HCT116 (cell line): ENCODE measurements around the gene VPS11. TPM values are rescaled to one million over a fixed set of nuclear protein-coding genes. Genes with fewer than 3 reads are reported as not detected.

Experiments used
- ATAC-seq: fragments of 200-7000 bp; cut with Tn5 transposase; 2 replicates; pipeline ENCODE4 v1.9.1; 2020; ENCODE audit warnings: mild to moderate bottlenecking, moderate library complexity
- BruUV-seq: library from RNA; stranded (reverse); fragments of 400-500 nt; replicated peaks from 2 replicates; lab custom pipeline; 2021; lab: Mats Ljungman, UMichigan
- CTCF ChIA-PET: fragments of 300-600 bp; sonication (Branson Sonifier 250); formaldehyde crosslinking; loops from one replicate; lab custom pipeline; 2021; ENCODE audit warnings: antibody characterized with exemption; lab: Charles Lee
- POLR2A ChIA-PET: fragments of 300-600, 350-600 bp; sonication (Branson Sonifier 250); formaldehyde crosslinking; loops from one replicate; lab custom pipeline; 2021; ENCODE audit warnings: antibody characterized with exemption; lab: Charles Lee
- RAD21 ChIA-PET, 2 experiments: fragments of 300-600 bp; sonication (Branson Sonifier 250); formaldehyde crosslinking; loops; one replicate each; lab custom pipeline; 2023; ENCODE audit warnings: low total read pairs in 2 of 2; ENCODE audit not compliant: uncharacterized antibody in 2 of 2, unreplicated experiment in 2 of 2, low non-redundant PET in 1 of 2; lab: Charles Lee
- DNase-seq: peaks from one replicate; pipeline ENCODE4 v3.0.0-alpha.2; 2010; ENCODE audit warnings: low read depth, low spot score
- H2AFZ ChIP-seq: fragments of 200-600 bp; shearing (Covaris generic), sonication (generic); 2 replicates; pipeline ENCODE4 v1.6.1; 2017; ENCODE audit warnings: low read depth, mixed run types, mixed read lengths, antibody characterized with exemption, low read length; ENCODE audit not compliant: poor library complexity, severe bottlenecking
- H3K27ac ChIP-seq: 2 replicates; pipeline ENCODE4 v1.5.1; 2012; ENCODE audit warnings: low read depth, low read length
- H3K27me3 ChIP-seq: fragments of 200-600 bp; sonication (generic); 2 replicates; pipeline ENCODE4 v1.6.1; 2016; ENCODE audit warnings: mixed run types, low read length, mixed read lengths; ENCODE audit not compliant: insufficient read depth
- H3K36me3 ChIP-seq, 2 experiments: fragments of 200-500 bp in 1 of 2; fragments of 200-600 bp in 1 of 2; sonication (Bioruptor generic) in 1 of 2; sonication (generic) in 1 of 2; 2 replicates each; pipeline versions ENCODE4 v1.5.1 to v1.6.1; 2014 to 2016; ENCODE audit warnings: low read length in 2 of 2, inconsistent platforms in 1 of 2, mixed read lengths in 1 of 2, mixed run types in 1 of 2; ENCODE audit not compliant: insufficient read depth in 2 of 2, control insufficient read depth in 1 of 2
- H3K4me1 ChIP-seq, 2 experiments: fragments of 200-600 bp in 1 of 2; sonication (generic) in 1 of 2; 2 replicates each; pipeline versions ENCODE4 v1.5.1 to v1.6.1; 2012 to 2017; ENCODE audit warnings: low read length in 2 of 2, inconsistent platforms in 1 of 2, mild to moderate bottlenecking in 1 of 2, mixed read lengths in 1 of 2, mixed run types in 1 of 2, moderate library complexity in 1 of 2; ENCODE audit not compliant: insufficient read depth in 2 of 2, control insufficient read depth in 1 of 2
- H3K4me2 ChIP-seq: fragments of 200-600 bp; sonication (generic); 2 replicates; pipeline ENCODE4 v1.6.1; 2017; ENCODE audit warnings: mixed run types, low read length, mixed read lengths
- H3K4me3 ChIP-seq, 2 experiments: fragments of 200-600 bp in 1 of 2; sonication (generic) in 1 of 2; replicated peaks in 1 of 2; 2 replicates each; pipeline ENCODE4 v1.5.1; 2011 to 2016; ENCODE audit warnings: low read length in 2 of 2, control low read depth in 1 of 2, low read depth in 1 of 2, mild to moderate bottlenecking in 1 of 2, mixed read lengths in 1 of 2, mixed run types in 1 of 2
- H3K79me2 ChIP-seq: fragments of 200-600 bp; sonication (generic); 2 replicates; pipeline ENCODE4 v1.6.1; 2017; ENCODE audit warnings: mild to moderate bottlenecking, mixed run types, low read length, moderate library complexity, mixed read lengths; ENCODE audit not compliant: insufficient read depth
- H3K9ac ChIP-seq: fragments of 200-600 bp; sonication (generic); 2 replicates; pipeline ENCODE4 v1.6.1; 2016; ENCODE audit warnings: low read length, mixed read lengths
- H3K9me2 ChIP-seq: fragments of 200-600 bp; sonication (generic), shearing (Covaris generic); 2 replicates; pipeline ENCODE4 v1.6.1; 2017; ENCODE audit warnings: mixed run types, mild to moderate bottlenecking, moderate library complexity; ENCODE audit not compliant: insufficient read depth
- H3K9me3 ChIP-seq, 2 experiments: fragments of 200-500 bp in 1 of 2; fragments of 200-600 bp in 1 of 2; sonication (Bioruptor generic) in 1 of 2; sonication (generic) in 1 of 2; 2 replicates each; pipeline ENCODE4 v1.6.1; 2014 to 2017; ENCODE audit warnings: low read length in 2 of 2, mixed read lengths in 2 of 2, inconsistent platforms in 1 of 2, low read depth in 1 of 2, mild to moderate bottlenecking in 1 of 2, mixed run types in 1 of 2, moderate library complexity in 1 of 2; ENCODE audit not compliant: control insufficient read depth in 1 of 2, insufficient read depth in 1 of 2
- H4K20me1 ChIP-seq: fragments of 200-600 bp; sonication (generic), shearing (Covaris generic); 2 replicates; pipeline ENCODE4 v1.6.1; 2017; ENCODE audit warnings: mixed run types, mild to moderate bottlenecking, moderate library complexity; ENCODE audit not compliant: insufficient read depth
- ELF1 ChIP-seq: IDR thresholded peaks from 2 replicates; pipeline ENCODE4 v1.6.1; 2012; ENCODE audit warnings: low read depth, borderline replicate concordance
- EZH2 ChIP-seq: fragments of 200-600 bp; sonication (generic); IDR thresholded peaks from 2 replicates; pipeline ENCODE4 v1.6.1; 2017; ENCODE audit warnings: antibody characterized with exemption, mixed run types
- JUND ChIP-seq: IDR thresholded peaks from 2 replicates; pipeline ENCODE4 v1.6.1; 2012
- POLR2A ChIP-seq: IDR thresholded peaks from 2 replicates; pipeline ENCODE4 v1.7.0; 2011; ENCODE audit warnings: borderline replicate concordance; ENCODE audit not compliant: insufficient read depth, insufficient read length; ENCODE audit errors: extremely low read depth
- REST ChIP-seq: IDR thresholded peaks from 2 replicates; pipeline ENCODE4 v1.6.1; 2012; ENCODE audit warnings: low read depth
- SIN3A ChIP-seq: IDR thresholded peaks from 2 replicates; pipeline ENCODE4 v1.6.1; 2012; ENCODE audit warnings: low read depth
- SRF ChIP-seq: IDR thresholded peaks from 2 replicates; pipeline ENCODE4 v1.6.1; 2012; ENCODE audit warnings: low read depth
- YY1 ChIP-seq: IDR thresholded peaks from 2 replicates; pipeline ENCODE4 v1.6.1; 2011; ENCODE audit warnings: low read length, low read depth, moderate library complexity, mild to moderate bottlenecking; ENCODE audit not compliant: insufficient replicate concordance; ENCODE audit errors: extremely low read depth
- ZFX ChIP-seq: fragments of 450-650 bp; IDR thresholded peaks from 2 replicates; pipeline ENCODE4 v1.6.1; 2017
- ZNF274 ChIP-seq: fragments of 200-500 bp; sonication (Bioruptor generic); IDR thresholded peaks from 2 replicates; pipeline ENCODE4 v1.6.1; 2014; ENCODE audit warnings: mild to moderate bottlenecking, low read depth, low read length, inconsistent platforms
- intact Hi-C: fragments of 100-400 bp; cut with micrococcal nuclease; formaldehyde crosslinking; loops from 2 replicates; pipeline ENCODE4 v1.10.0; 2022
- total RNA-seq: library from RNA; stranded (reverse); gene quantifications from one replicate; pipeline ENCODE4 v1.2.1, GENCODE V29; 2021; ENCODE audit not compliant: unreplicated experiment
- TF ChIP-seq, protein P1 (sequence below): IDR thresholded peaks from 2 replicates; pipeline ENCODE4 v1.6.1; 2012
- TF ChIP-seq, protein P2 (sequence below): IDR thresholded peaks from 2 replicates; pipeline ENCODE4 v1.6.1; 2012

Gene VPS11
- total RNA-seq, 1 experiment from 2014 or later: 20.4 TPM

GRCh38 chr11:119056421-119056999, 11.1 kb upstream of the VPS11 start:
- Histone ChIP-seq H3K27me3 (no peaks in the 10 kb centered on the region), H3K9ac (peak overlapping the region; percentile 95), H3K79me2 (peaks cover 19% of the 10 kb centered on the region), H3K36me3 (peaks cover 24 to 26% of the 10 kb centered on the region in 2 experiments; a peak in 3 of 4 replicates), H3K4me2 (peak overlapping the region; percentile 78), H4K20me1 (no peaks in the 10 kb centered on the region), H3K27ac (peak overlapping the region; percentile 68), H3K4me1 (peaks cover 3 to 16% of the 10 kb centered on the region in 2 experiments; a peak in 3 of 4 replicates), H3K9me3 (no peaks in the 10 kb centered on the region), H2AFZ (no peak overlapping the region), H3K9me2 (no peaks in the 10 kb centered on the region), H3K4me3 (peak overlapping the region; percentile 67 to 96)
- intact Hi-C loops: loop anchor here (1.0 kb wide), 1 partner anchor 325 kb away; the partner anchor contains the start of gene USP2
- no TSS peak for BruUV-seq
- ChIA-PET CTCF (interaction anchor here (0.8 to 2.0 kb wide), 5 partner anchors 11 to 367 kb away, joined by 3 to 9 read pairs (median 3); partner anchors contain the start of gene VPS11), POLR2A (interaction anchor here (1.0 to 1.7 kb wide), 5 partner anchors 11 to 282 kb away, joined by 3 to 6 read pairs (median 3); partner anchors contain the start of gene DPAGT1), RAD21 (interaction anchor here in 1 of 2 experiments (0.8 kb wide), 1 partner anchor 11 kb away, joined by 3 read pairs; the partner anchor contains the start of gene VPS11)
- TF ChIP-seq ZFX: peak; percentile 72; the same call in 1 of the 2 replicates
- no peak for TF ChIP-seq SIN3A
- TF ChIP-seq YY1: no peak
- peak; percentile 46 for ATAC-seq
- no peak for DNase-seq

DNA sequence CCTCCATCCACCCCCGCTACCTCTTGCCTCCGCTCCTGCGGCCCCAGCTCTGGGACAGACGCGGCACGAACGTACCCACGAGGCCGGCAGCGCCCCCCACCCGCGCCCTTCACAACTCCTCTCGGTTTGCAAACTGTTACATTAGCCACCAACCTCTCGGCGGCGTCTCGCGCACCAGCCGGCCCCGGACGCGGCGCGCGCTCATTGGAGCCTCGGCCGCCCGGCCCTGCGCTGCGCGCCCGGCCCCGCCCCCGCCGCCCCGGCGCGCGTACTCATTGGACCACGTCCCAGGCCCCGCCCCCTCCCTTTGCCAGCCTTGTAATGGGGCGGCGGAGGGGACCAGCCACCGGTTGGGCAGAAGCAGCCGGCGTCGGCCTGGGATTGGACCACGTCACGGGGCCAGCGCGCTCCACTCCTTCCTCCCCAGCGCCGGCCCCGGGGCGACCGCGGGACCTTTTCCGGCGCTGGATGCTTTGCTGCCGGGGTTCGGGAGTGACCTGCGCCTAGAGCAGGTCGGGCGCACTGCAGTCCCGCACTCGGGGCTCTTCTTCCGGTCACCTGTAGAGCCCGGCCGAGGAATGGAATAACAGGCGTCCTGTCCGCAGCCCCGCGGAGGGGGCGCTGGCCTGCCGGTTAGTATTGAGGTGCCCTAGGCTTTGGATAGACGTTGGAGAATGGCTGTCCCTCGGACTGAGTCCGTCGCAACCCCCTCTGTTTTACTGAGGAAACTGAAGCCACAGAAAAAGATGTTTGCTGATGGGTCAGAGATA, 10.4 kb upstream of the VPS11 start, which contains the start of gene HYOU1:
Gene HYOU1, minus strand, starts transcription at position 206 of the 770 bp plus-strand sequence. CDS start 1,045 bp downstream, outside the sequence.
- ATAC-seq (peak; percentile 95), DNase-seq (peak; percentile 87)
- Histone ChIP-seq H4K20me1 (no peaks in the 10 kb centered on the region), H3K27me3 (no peaks in the 10 kb centered on the region), H3K4me2 (peak within 1 kb of the TSS; percentile 89), H3K36me3 (peaks cover 21% of the 10 kb centered on the region in 2 experiments; a peak in 3 of 4 replicates), H2AFZ (no peak within 1 kb of the TSS), H3K9ac (peak within 1 kb of the TSS; percentile 95), H3K79me2 (peaks cover 19% of the 10 kb centered on the region), H3K9me3 (no peaks in the 10 kb centered on the region), H3K4me3 (peak within 1 kb of the TSS; percentile 75 to 96), H3K9me2 (no peaks in the 10 kb centered on the region), H3K4me1 (peaks cover 4 to 17% of the 10 kb centered on the region in 2 experiments; a peak in 3 of 4 replicates), H3K27ac (peak within 1 kb of the TSS; percentile 77)
- ChIA-PET CTCF (interaction anchor here (0.8 to 2.0 kb wide), 4 partner anchors 10 to 281 kb away, joined by 3 to 9 read pairs (median 3); partner anchors contain the start of gene VPS11), POLR2A (interaction anchor here (1.2 to 1.7 kb wide), 2 partner anchors 11 to 281 kb away, joined by 3 to 6 read pairs; no protein-coding TSS in a partner anchor), RAD21 (no interaction called here)
- intact Hi-C loops: loop anchor here (1.0 kb wide), 2 partner anchors 324 to 367 kb away; partner anchors contain the start of gene USP2
- BruUV-seq: no TSS peak
- TF ChIP-seq, protein P1, sequence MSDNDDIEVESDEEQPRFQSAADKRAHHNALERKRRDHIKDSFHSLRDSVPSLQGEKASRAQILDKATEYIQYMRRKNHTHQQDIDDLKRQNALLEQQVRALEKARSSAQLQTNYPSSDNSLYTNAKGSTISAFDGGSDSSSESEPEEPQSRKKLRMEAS: peak; percentile 84
- TF ChIP-seq JUND (no peak), REST (no peak), SRF (no peak), EZH2 (no peak), ELF1 (no peak; the same call in 1 of the 2 replicates), ZNF274 (no peak), POLR2A (peak; percentile 63), SIN3A (peak; percentile 73)
- TF ChIP-seq, protein P2, sequence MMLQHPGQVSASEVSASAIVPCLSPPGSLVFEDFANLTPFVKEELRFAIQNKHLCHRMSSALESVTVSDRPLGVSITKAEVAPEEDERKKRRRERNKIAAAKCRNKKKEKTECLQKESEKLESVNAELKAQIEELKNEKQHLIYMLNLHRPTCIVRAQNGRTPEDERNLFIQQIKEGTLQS: no peak
